ENCODE results near the gene PKP2.

Gene PKP2

DNA sequence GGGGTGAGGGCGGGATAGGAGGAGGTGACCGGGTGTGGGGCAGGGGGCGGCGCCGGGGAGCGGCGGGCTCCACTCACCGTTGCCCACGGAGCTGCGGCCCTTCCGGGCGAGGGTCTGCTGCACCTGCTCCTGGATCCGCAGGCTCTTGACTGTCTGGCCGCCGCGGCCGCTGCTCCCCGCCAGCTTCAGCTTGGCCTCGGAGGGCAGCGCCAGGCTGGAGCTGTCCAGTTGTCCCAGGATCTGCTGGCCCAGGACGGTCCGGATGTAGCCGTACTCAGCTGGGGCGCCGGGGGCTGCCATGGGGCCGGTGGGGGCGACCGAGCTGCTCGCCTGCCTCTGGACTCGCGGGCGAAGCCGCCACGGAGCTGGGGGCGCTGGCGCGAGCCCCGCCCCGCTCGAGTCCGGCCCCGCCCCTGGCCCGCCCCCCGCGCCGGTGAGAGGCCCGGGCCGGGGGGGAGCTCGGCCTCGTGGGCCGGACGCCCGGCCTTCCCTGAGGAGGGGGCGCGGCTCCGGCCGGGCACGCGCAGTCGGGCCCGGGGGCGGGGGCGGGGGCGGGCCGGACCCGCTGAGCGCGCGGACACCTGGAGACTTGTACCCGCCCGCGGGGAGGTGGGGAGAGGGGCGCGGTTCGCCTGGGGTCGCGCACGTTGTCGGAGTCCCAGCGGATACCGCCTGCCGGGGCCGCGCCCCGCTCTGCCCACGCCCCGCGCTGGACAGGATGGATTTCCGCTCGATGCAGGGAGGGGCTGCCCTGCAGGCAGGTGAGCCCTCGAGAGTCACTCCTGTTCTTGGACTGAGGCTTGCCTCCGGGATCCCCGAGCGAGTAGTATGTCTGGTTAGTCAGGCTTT lies at the start of gene PKP2:
PKP2 (minus strand) TSS at position 346 of the 849 bp plus-strand sequence; CDS start at position 300, 46 bp downstream.
- peak; percentile 17 for DNase-seq (ENCODE audit: low read depth, low spot score)
- TF ChIP-seq CTCF (IDR thresholded peaks at IDR 0.05; ENCODE audit: low read depth, low read length) = no peak
- in situ Hi-C loops (cut with HindIII; ENCODE audit: low sequenced_read_pairs) = no loop called here
- H3K4me3 ChIP-seq (ENCODE audit: low read depth, low read length) = peak within 1 kb of the TSS; percentile 52

- in situ Hi-C loops (cut with HindIII; ENCODE audit: low sequenced_read_pairs) = no loop called here
- TF ChIP-seq CTCF (IDR thresholded peaks at IDR 0.05; ENCODE audit: low read depth, low read length) = no peak
- no peak overlapping the region for H3K4me3 ChIP-seq (ENCODE audit: low read depth, low read length)
- DNase-seq (ENCODE audit: low read depth, low spot score) = no peak
Observed at GRCh38 chr12:32944195-32944594, 47.6 kb upstream of the PKP2 start.

- TF ChIP-seq CTCF (IDR thresholded peaks at IDR 0.05; ENCODE audit: low read depth, low read length) = no peak
- H3K4me3 ChIP-seq (ENCODE audit: low read depth, low read length) = no peak overlapping the region
- in situ Hi-C loops (cut with HindIII; ENCODE audit: low sequenced_read_pairs) = no loop called here
- no peak for DNase-seq (ENCODE audit: low read depth, low spot score)
Observed at GRCh38 chr12:32939801-32940200, 43.2 kb upstream of the PKP2 start.

GRCh38 chr12:32926963-32927362 lies 30.4 kb upstream of the PKP2 start:
- in situ Hi-C loops (cut with HindIII; ENCODE audit: low sequenced_read_pairs) = no loop called here
- no peak overlapping the region for H3K4me3 ChIP-seq (ENCODE audit: low read depth, low read length)
- TF ChIP-seq CTCF (IDR thresholded peaks at IDR 0.05; ENCODE audit: low read depth, low read length) = no peak
- no peak for DNase-seq (ENCODE audit: low read depth, low spot score)

DNA sequence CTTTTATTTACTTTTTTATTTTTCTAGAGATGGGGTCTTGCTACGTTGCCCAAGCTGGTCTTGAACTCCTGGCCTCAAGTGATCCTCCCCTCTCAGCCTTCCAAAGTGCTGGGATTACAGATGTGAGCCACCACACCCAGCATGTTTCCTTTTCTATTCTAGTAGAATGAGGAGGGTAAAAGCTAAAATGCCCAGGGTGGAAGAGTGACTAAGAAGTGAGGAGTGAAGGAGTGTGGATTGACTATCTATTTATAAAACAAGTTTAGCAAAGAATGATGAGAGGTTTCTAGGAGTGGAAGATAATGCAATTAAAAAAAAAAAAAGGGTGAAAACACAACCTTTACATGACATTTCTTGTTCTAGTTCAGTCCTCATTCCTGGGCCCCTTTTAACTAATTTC lies 29.8 kb upstream of the PKP2 start:
- no peak for TF ChIP-seq CTCF (IDR thresholded peaks at IDR 0.05; ENCODE audit: low read depth, low read length)
- in situ Hi-C loops (cut with HindIII; ENCODE audit: low sequenced_read_pairs) = no loop called here

DNA sequence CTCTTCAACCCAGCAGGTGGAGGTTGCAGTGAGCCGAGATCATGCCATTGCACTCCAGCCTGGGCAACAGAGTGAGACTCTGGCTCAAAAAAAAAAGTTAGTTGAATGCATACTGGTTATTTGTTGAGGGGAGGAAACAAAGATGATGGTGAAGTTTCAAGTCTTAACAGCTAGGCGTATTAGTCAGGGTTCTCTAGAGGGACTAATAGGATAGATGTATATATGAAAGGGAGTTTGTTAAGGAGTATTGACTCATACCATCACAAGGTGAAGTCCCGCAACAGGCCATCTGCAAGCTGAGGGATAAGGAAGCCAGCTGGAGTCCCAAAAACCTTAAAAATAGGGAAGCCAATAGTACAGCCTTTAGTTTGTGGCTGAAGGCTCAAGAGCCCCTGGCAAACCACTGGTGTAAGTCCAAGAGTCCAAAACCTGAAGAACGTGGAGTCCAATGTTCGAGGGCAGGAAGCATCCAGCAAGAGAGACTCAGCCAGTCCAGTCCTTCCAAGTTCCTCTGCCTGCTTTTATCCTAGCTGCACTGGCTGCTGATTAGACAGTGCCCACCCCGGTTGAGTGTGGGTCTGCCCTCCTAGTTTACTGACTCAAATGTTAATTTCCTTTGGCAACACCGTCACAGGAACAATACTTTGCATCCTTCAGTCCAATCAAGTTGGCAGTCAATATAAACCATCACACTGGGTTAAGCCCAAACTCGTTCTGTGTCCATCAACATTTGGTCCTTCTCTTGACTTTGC lies 26.1 kb upstream of the PKP2 start:
- in situ Hi-C loops (cut with HindIII; ENCODE audit: low sequenced_read_pairs) = no loop called here
- DNase-seq (ENCODE audit: low read depth, low spot score) = no peak
- TF ChIP-seq CTCF (IDR thresholded peaks at IDR 0.05; ENCODE audit: low read depth, low read length) = no peak
- no peak overlapping the region for H3K4me3 ChIP-seq (ENCODE audit: low read depth, low read length)

More for the DNA sequence above, 29.8 kb upstream of the PKP2 start:
- no peak for DNase-seq (ENCODE audit: low read depth, low spot score)
- no peak overlapping the region for H3K4me3 ChIP-seq (ENCODE audit: low read depth, low read length)

All from astrocyte of the spinal cord (primary cell).